A549 (cell line): ENCODE results near the gene TMEM163. TPM values are rescaled to one million over a fixed set of nuclear protein-coding genes. Genes with fewer than 3 reads are reported as not detected.

Experiments used
- ATAC-seq, 2 experiments: fragments of 200-7000 bp in 1 of 2; fragments of >200 bp in 1 of 2; cut with Nextera tagmentation in 1 of 2; cut with Tn5 transposase in 1 of 2; 3 replicates each; pipeline versions ENCODE4 v1.8.0 to v1.9.1; 2018 to 2020; ENCODE audit warnings: mild to moderate bottlenecking in 1 of 2, moderate library complexity in 1 of 2
- CTCF ChIA-PET: fragments of 300-600 bp; sonication (Branson Sonifier 250); formaldehyde crosslinking; extraction: SDS; loops from one replicate; lab custom pipeline; 2021; ENCODE audit warnings: antibody characterized with exemption, inconsistent platforms; lab: Yijun Ruan, JAX
- POLR2A ChIA-PET: fragments of 350-600 bp; formaldehyde crosslinking; extraction: SDS; loops from one replicate; lab custom pipeline; 2021; ENCODE audit warnings: antibody characterized with exemption, inconsistent platforms; lab: Yijun Ruan, JAX
- DNase-seq, 2 experiments: peaks; one replicate each; pipeline versions ENCODE4 v3.0.0 to v3.0.0-alpha.2; 2011 to 2016; ENCODE audit warnings: low read depth in 1 of 2, low spot score in 1 of 2
- FAIRE-seq: peaks from 2 replicates; lab custom pipeline; 2011; peaks lifted over from hg19 to GRCh38; lab: Jason Lieb, UNC
- H3K27ac ChIP-seq, 2 experiments: fragments of >200 bp; sonication (Bioruptor Twin); formaldehyde crosslinking; 3 replicates each; pipeline ENCODE4 v1.5.1; 2016 to 2017
- H3K4me1 ChIP-seq: fragments of >200 bp; sonication (Bioruptor Twin); formaldehyde crosslinking; 3 replicates; pipeline ENCODE4 v1.6.1; 2016
- H3K4me2 ChIP-seq: fragments of >200 bp; sonication (Bioruptor Twin); formaldehyde crosslinking; 3 replicates; pipeline ENCODE4 v1.6.1; 2016
- H3K4me3 ChIP-seq: fragments of >200 bp; sonication (Bioruptor Twin); formaldehyde crosslinking; 3 replicates; pipeline ENCODE4 v1.5.1; 2016
- H3K9me3 ChIP-seq: fragments of >200 bp; sonication (Bioruptor Twin); formaldehyde crosslinking; 3 replicates; pipeline ENCODE4 v1.6.1; 2016
- CEBPB ChIP-seq, 2 experiments: fragments of >200 bp in 1 of 2; sonication (Bioruptor Twin) in 1 of 2; formaldehyde crosslinking in 1 of 2; IDR thresholded peaks; 2 replicates each; pipeline ENCODE4 v1.6.1; 2012 to 2016
- CTCF ChIP-seq: fragments of >200 bp; sonication (Bioruptor Twin); formaldehyde crosslinking; IDR thresholded peaks from 3 replicates; pipeline ENCODE4 v1.5.1; 2016
- E2F6 ChIP-seq: IDR thresholded peaks from 2 replicates; pipeline ENCODE4 v1.6.1; 2012; ENCODE audit warnings: low read depth, borderline replicate concordance
- HES2 ChIP-seq: fragments of >200 bp; sonication (Bioruptor Twin); formaldehyde crosslinking; IDR thresholded peaks from 2 replicates; pipeline ENCODE4 v1.6.1; 2016
- HOXB5 ChIP-seq: fragments of 250-450 bp; sonication (Bioruptor Pico); IDR thresholded peaks from 2 replicates; pipeline ENCODE4 v1.5.0; 2020; ENCODE audit warnings: mild to moderate bottlenecking, moderate library complexity
- KDM5A ChIP-seq: fragments of 200-600 bp; sonication (generic); IDR thresholded peaks from 2 replicates; pipeline ENCODE4 v1.6.1; 2016; ENCODE audit warnings: antibody characterized with exemption, mild to moderate bottlenecking
- MAFK ChIP-seq: fragments of 450-650 bp; IDR thresholded peaks from 2 replicates; pipeline ENCODE4 v1.6.1; 2014; ENCODE audit not compliant: partially characterized antibody
- NFE2L2 ChIP-seq: fragments of 150-350 bp; conservative IDR thresholded peaks from 2 replicates; pipeline ENCODE4 v1.6.1; 2014; ENCODE audit warnings: low read length
- NPAS2 ChIP-seq: fragments of 250-450 bp; sonication (Bioruptor Pico); IDR thresholded peaks from 2 replicates; pipeline ENCODE4 v1.8.0; 2022; ENCODE audit warnings: mild to moderate bottlenecking, moderate library complexity, borderline replicate concordance
- NR3C1 ChIP-seq: fragments of >200 bp; sonication (Bioruptor Twin); formaldehyde crosslinking; IDR thresholded peaks from 3 replicates; pipeline ENCODE4 v1.6.1; 2017
- PBX3 ChIP-seq: IDR thresholded peaks from 2 replicates; pipeline ENCODE4 v1.6.1; 2012
- POLR2A ChIP-seq: IDR thresholded peaks from 2 replicates; pipeline ENCODE4 v1.6.1; 2012; ENCODE audit warnings: mild to moderate bottlenecking, low read length
- POLR2AphosphoS2 ChIP-seq: conservative IDR thresholded peaks from 2 replicates; pipeline ENCODE4 v1.6.1; 2012; ENCODE audit warnings: low read length, improper control_type of control experiment, inconsistent platforms
- RAD21 ChIP-seq, 2 experiments: fragments of >200 bp in 1 of 2; sonication (Bioruptor Twin) in 1 of 2; formaldehyde crosslinking in 1 of 2; IDR thresholded peaks in 1 of 2; conservative IDR thresholded peaks in 1 of 2; 2 replicates in 1 of 2; 3 replicates in 1 of 2; pipeline ENCODE4 v1.6.1; 2012 to 2018; ENCODE audit warnings: inconsistent platforms in 1 of 2
- RCOR1 ChIP-seq: fragments of 150-350 bp; IDR thresholded peaks from 2 replicates; pipeline ENCODE4 v1.6.1; 2014; ENCODE audit warnings: antibody characterized with exemption, low read length, low read depth
- SMC3 ChIP-seq: fragments of >200 bp; sonication (Bioruptor Twin); formaldehyde crosslinking; IDR thresholded peaks from 3 replicates; pipeline ENCODE4 v1.6.1; 2018; ENCODE audit warnings: inconsistent platforms
- SREBF2 ChIP-seq: fragments of 450-650 bp; IDR thresholded peaks from 2 replicates; pipeline ENCODE4 v1.6.1; 2014; ENCODE audit warnings: mild to moderate bottlenecking, moderate library complexity
- ZFP36 ChIP-seq: fragments of 450-650 bp; IDR thresholded peaks from 2 replicates; pipeline ENCODE4 v1.6.1; 2014; ENCODE audit warnings: borderline replicate concordance; ENCODE audit not compliant: partially characterized antibody
- ZNF302 ChIP-seq: fragments of 250-450 bp; sonication (Bioruptor Pico); IDR thresholded peaks from 2 replicates; pipeline ENCODE4 v1.9.0; 2021; ENCODE audit warnings: inconsistent platforms, mild to moderate bottlenecking, moderate library complexity
- WGBS: methylation state at CpG from one replicate; pipeline ENCODE4 v1.1.6; 2017; ENCODE audit errors: missing lambda C conversion rate; 5-methylcytosine and 5-hydroxymethylcytosine counted together
- polyA plus RNA-seq, 4 experiments: library from polyadenylated mRNA; depleted of rRNA in 3 of 4; stranded (reverse); fragments of >200 nt; fragmentation: RNase III in 1 of 4; extraction: RNeasy Plus Mini Kit Qiagen cat#74134 plus additional on column Dnase treatment in 1 of 4; gene quantifications; 2 replicates in 3 of 4; 3 replicates in 1 of 4; pipeline ENCODE4 v1.2.3, GENCODE V29; 2011 to 2017

Gene TMEM163
- polyA plus RNA-seq, 2 of the 4 experiments (the other 2 are of a cell fraction) = not detected

- 87% methylated on average over 10 of the region's 10 CpGs for WGBS
- no peak for FAIRE-seq
- ChIA-PET CTCF (interaction anchor here (1.3 to 6.8 kb wide), 2 partner anchors 10 to 337 kb away, joined by 3 to 45 read pairs; no protein-coding TSS in a partner anchor), POLR2A (no interaction called here)
- Histone ChIP-seq H3K4me2 (no peak overlapping the region), H3K9me3 (no peaks in the 10 kb centered on the region), H3K4me3 (no peak overlapping the region), H3K4me1 (no peaks in the 10 kb centered on the region), H3K27ac (no peak overlapping the region)
- TF ChIP-seq MAFK (no peak), KDM5A (no peak), ZNF302 (no peak), E2F6 (no peak), HES2 (no peak)
- DNase-seq = no peak
- no peak for ATAC-seq
Measured at GRCh38 chr2:134455426-134455825, 263.4 kb downstream of the TMEM163 start.

GRCh38 chr2:134454931-134455330, 263.9 kb downstream of the TMEM163 start:
- ATAC-seq = no peak
- CTCF ChIA-PET = interaction anchor here (1.3 to 6.8 kb wide), 2 partner anchors 9 to 336 kb away, joined by 3 to 45 read pairs; no protein-coding TSS in a partner anchor
- no peak for FAIRE-seq
- no peak overlapping the region for H3K4me3 ChIP-seq
- no peak for TF ChIP-seq CEBPB (IDR thresholded peaks at IDR 0.05)
- no peak for TF ChIP-seq RAD21 (conservative IDR thresholded peaks at IDR 0.05 in 1 of 2, IDR thresholded peaks at IDR 0.05 in 1 of 2)
- TF ChIP-seq PBX3 = no peak
- TF ChIP-seq SREBF2 = no peak
- no peak for TF ChIP-seq NPAS2
- TF ChIP-seq NR3C1 = no peak
- no peak for TF ChIP-seq HES2
- TF ChIP-seq POLR2A = no peak
- POLR2A ChIA-PET = no interaction called here
- DNase-seq = no peak
- 83% methylated on average over 6 of the region's 6 CpGs for WGBS
- H3K4me1 ChIP-seq = no peaks in the 10 kb centered on the region
- H3K27ac ChIP-seq = no peak overlapping the region
- no peaks in the 10 kb centered on the region for H3K9me3 ChIP-seq
- no peak overlapping the region for H3K4me2 ChIP-seq

GRCh38 chr2:134454426-134454825, 264.4 kb downstream of the TMEM163 start:
- no peak for DNase-seq
- H3K27ac ChIP-seq = no peak overlapping the region
- ChIA-PET POLR2A (no interaction called here), CTCF (interaction anchor here (1.3 to 6.8 kb wide), 3 partner anchors 9 to 336 kb away, joined by 3 to 45 read pairs (median 5); no protein-coding TSS in a partner anchor)
- no peaks in the 10 kb centered on the region for H3K9me3 ChIP-seq
- no peak overlapping the region for H3K4me2 ChIP-seq
- H3K4me1 ChIP-seq = no peaks in the 10 kb centered on the region
- ATAC-seq = no peak
- 82% methylated on average over 8 of the region's 8 CpGs for WGBS
- no peak for FAIRE-seq
- no peak overlapping the region for H3K4me3 ChIP-seq
- no peak for TF ChIP-seq CTCF
- TF ChIP-seq RCOR1 = no peak
- no peak for TF ChIP-seq ZFP36
- TF ChIP-seq SMC3 = no peak
- TF ChIP-seq POLR2AphosphoS2 = no peak
- TF ChIP-seq NFE2L2 = no peak
- no peak for TF ChIP-seq HOXB5 (CRISPR knock-in tag)
- no peak for TF ChIP-seq RAD21 (conservative IDR thresholded peaks at IDR 0.05 in 1 of 2, IDR thresholded peaks at IDR 0.05 in 1 of 2)
- no peak for TF ChIP-seq HES2
